CD14-positive monocyte (primary cell): ENCODE measurements around the gene GNAT2. TPM values are rescaled to one million over a fixed set of nuclear protein-coding genes. Genes with fewer than 3 reads are reported as not detected.

Source experiments
- DNase-seq, 3 donors: peaks; one replicate each; pipeline ENCODE4 v3.0.0-alpha.2; 2011 to 2022
- H2AFZ ChIP-seq: 2 replicates; pipeline ENCODE4 v1.6.0; 2012; ENCODE audit warnings: mild to moderate bottlenecking, low read depth, low read length, inconsistent platforms; ENCODE audit not compliant: insufficient read depth, poor library complexity, severe bottlenecking
- H3K27ac ChIP-seq, 2 donors: 1 replicate in 1 of 2; 2 replicates in 1 of 2; pipeline ENCODE4 v1.5.1; 2012 to 2013; ENCODE audit warnings: low read length in 2 of 2, control low read depth in 1 of 2, inconsistent platforms in 1 of 2, low read depth in 1 of 2, mild to moderate bottlenecking in 1 of 2
- H3K27me3 ChIP-seq, 2 donors: one replicate each; pipeline versions ENCODE4 v1.6.0 to v1.6.1; 2011 to 2013; ENCODE audit warnings: low read length in 2 of 2; ENCODE audit not compliant: control insufficient read depth in 2 of 2, insufficient read depth in 2 of 2
- H3K36me3 ChIP-seq, 2 donors: replicated peaks in 1 of 2; 1 replicate in 1 of 2; 2 replicates in 1 of 2; pipeline versions ENCODE4 v1.5.1 to v1.6.1; 2012 to 2013; ENCODE audit warnings: low read length in 2 of 2, control low read depth in 1 of 2, inconsistent platforms in 1 of 2, mild to moderate bottlenecking in 1 of 2; ENCODE audit not compliant: insufficient read depth in 2 of 2, control insufficient read depth in 1 of 2
- H3K4me1 ChIP-seq, 2 donors: 1 replicate in 1 of 2; 2 replicates in 1 of 2; pipeline versions ENCODE4 v1.5.1 to v1.6.1; 2012 to 2013; ENCODE audit warnings: low read length in 2 of 2, control low read depth in 1 of 2, inconsistent platforms in 1 of 2, mild to moderate bottlenecking in 1 of 2, moderate library complexity in 1 of 2; ENCODE audit not compliant: insufficient read depth in 2 of 2, control insufficient read depth in 1 of 2
- H3K4me2 ChIP-seq: replicated peaks from 2 replicates; pipeline ENCODE3; 2012; ENCODE audit warnings: low read length, moderate library complexity, mild to moderate bottlenecking; ENCODE audit not compliant: poor library complexity, severe bottlenecking; ENCODE audit errors: extremely low read depth
- H3K4me3 ChIP-seq, 3 experiments: fragments of 200-600 bp in 1 of 3; sonication (generic) in 1 of 3; replicated peaks in 1 of 3; 1 replicate in 2 of 3; 2 replicates in 1 of 3; pipeline ENCODE4 v1.5.1; 2011 to 2013; ENCODE audit warnings: low read length in 3 of 3, mild to moderate bottlenecking in 3 of 3, control low read depth in 2 of 3, low read depth in 2 of 3, inconsistent platforms in 1 of 3, moderate library complexity in 1 of 3
- H3K79me2 ChIP-seq: 2 replicates; pipeline ENCODE4 v1.6.0; 2012; ENCODE audit warnings: mild to moderate bottlenecking, control low read depth, inconsistent platforms, low read length, moderate library complexity; ENCODE audit not compliant: insufficient read depth
- H3K9ac ChIP-seq: 2 replicates; pipeline ENCODE4 v1.6.0; 2017; ENCODE audit warnings: low read length, mild to moderate bottlenecking; ENCODE audit not compliant: insufficient read depth, poor library complexity, severe bottlenecking
- H3K9me3 ChIP-seq, 2 donors: replicated peaks in 1 of 2; 1 replicate in 1 of 2; 2 replicates in 1 of 2; pipeline versions ENCODE4 v1.5.1 to v1.6.1; 2012 to 2013; ENCODE audit warnings: low read length in 2 of 2, control low read depth in 1 of 2; ENCODE audit not compliant: control insufficient read depth in 1 of 2, insufficient read depth in 1 of 2
- H4K20me1 ChIP-seq: 2 replicates; pipeline ENCODE4 v1.6.0; 2012; ENCODE audit warnings: mild to moderate bottlenecking, low read length, control low read depth, moderate library complexity; ENCODE audit not compliant: insufficient read depth
- H3K27ac Mint-ChIP-seq, 7 donors: one replicate each; pipeline ENCODE4 v1.8.0; 2020; ENCODE audit warnings: mild to moderate bottlenecking in 7 of 7, mixed read lengths in 7 of 7, moderate library complexity in 6 of 7, inconsistent platforms in 2 of 7
- H3K27me3 Mint-ChIP-seq, 3 donors: one replicate each; pipeline ENCODE4 v1.8.0; 2021 to 2022; ENCODE audit warnings: low read depth in 3 of 3, mild to moderate bottlenecking in 3 of 3, mixed read lengths in 3 of 3, moderate library complexity in 3 of 3, inconsistent platforms in 1 of 3
- H3K36me3 Mint-ChIP-seq, 2 donors: one replicate each; pipeline ENCODE4 v1.8.0; 2020; ENCODE audit warnings: mixed read lengths in 2 of 2, inconsistent platforms in 1 of 2, mild to moderate bottlenecking in 1 of 2
- H3K4me1 Mint-ChIP-seq: one replicate; pipeline ENCODE4 v1.8.0; 2020; ENCODE audit warnings: mild to moderate bottlenecking, mixed read lengths
- H3K4me3 Mint-ChIP-seq, 2 donors: one replicate each; pipeline ENCODE4 v1.8.0; 2020; ENCODE audit warnings: mild to moderate bottlenecking in 2 of 2, mixed read lengths in 2 of 2, moderate library complexity in 1 of 2
- H3K9me3 Mint-ChIP-seq, 7 donors: one replicate each; pipeline ENCODE4 v1.8.0; 2020 to 2022; ENCODE audit warnings: mixed read lengths in 7 of 7, mild to moderate bottlenecking in 6 of 7, moderate library complexity in 6 of 7, inconsistent platforms in 2 of 7
- WGBS: methylation state at CpG from one replicate; pipeline ENCODE4 v1.1.5; 2013; ENCODE audit warnings: missing lambda C conversion rate; ENCODE audit not compliant: insufficient coverage; 5-methylcytosine and 5-hydroxymethylcytosine counted together
- intact Hi-C, 2 donors: fragments of 100-400 bp; cut with micrococcal nuclease; formaldehyde crosslinking; loops; one replicate each; pipeline versions ENCODE4 v1.15.0 to v1.15.1; 2023
- polyA plus RNA-seq, 3 donors: library from polyadenylated mRNA; depleted of rRNA in 1 of 3; unstranded in 2 of 3; stranded (reverse) in 1 of 3; fragments of 300-500 nt in 2 of 3; fragments of >200 nt in 1 of 3; fragmentation: Illumina TruSeq in 2 of 3; gene quantifications; 1 replicate in 2 of 3; 2 replicates in 1 of 3; pipeline ENCODE4 v1.2.3, GENCODE V29; 2012 to 2021
- TF ChIP-seq, protein P1 (sequence below): fragments of 200-600 bp; IDR thresholded peaks from one replicate; pipeline ENCODE4 v1.8.0; 2022; ENCODE audit warnings: antibody characterized with exemption, mild to moderate bottlenecking

Gene GNAT2
- polyA plus RNA-seq, 3 donors = 0.05 TPM; not detected in 2

DNA sequence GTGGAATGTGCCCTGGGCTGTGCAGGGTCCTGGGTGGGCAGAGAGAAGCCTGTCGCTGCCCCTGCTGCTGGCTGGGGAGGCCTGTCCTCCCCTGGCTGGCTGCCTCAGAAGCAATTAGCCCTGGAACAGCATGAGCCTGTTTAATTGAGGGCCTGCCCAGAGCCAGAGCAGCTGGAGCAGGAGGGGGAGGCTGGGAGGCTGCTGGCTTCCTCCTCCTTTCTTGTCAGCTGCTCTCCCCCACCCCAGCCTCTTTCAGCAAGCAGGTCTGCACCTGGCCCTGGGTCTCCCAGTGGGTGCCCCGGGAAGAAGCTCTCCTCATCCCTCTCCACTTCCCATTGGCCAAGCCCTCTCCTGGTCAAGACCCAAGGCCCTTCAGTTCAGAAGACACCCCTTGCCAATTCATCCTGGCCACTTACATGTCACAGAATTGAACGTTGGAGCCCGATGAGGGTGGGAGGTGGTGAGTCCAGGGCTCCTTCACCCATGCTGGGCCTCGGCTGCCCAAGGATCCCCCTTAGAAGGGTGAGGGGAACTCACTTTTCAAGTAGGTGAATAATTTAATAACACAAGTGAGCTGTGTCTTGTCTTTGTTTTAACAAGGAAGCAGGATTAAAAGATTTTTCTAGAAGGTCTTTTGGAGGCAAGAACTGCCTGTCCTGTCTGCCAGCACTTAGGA, 13.4 kb upstream of the GNAT2 start:
- Mint-ChIP-seq H3K4me1 (peaks cover 21% of the 10 kb centered on the region), H3K9me3 (peaks cover 0 to 2% (median 0%) of the 10 kb centered on the region in 7 donors), H3K27ac (peak overlapping the region in 3 of 7 donors; percentile 38 to 64 (median 46)), H3K27me3 (peaks cover 0 to 6% (median 5%) of the 10 kb centered on the region in 3 donors), H3K36me3 (peaks cover 43 to 48% of the 10 kb centered on the region in 2 donors), H3K4me3 (no peak overlapping the region)
- Histone ChIP-seq H3K27me3 (no peaks in the 10 kb centered on the region), H3K4me2 (no peak overlapping the region), H3K9ac (no peak overlapping the region), H3K79me2 (no peaks in the 10 kb centered on the region), H3K36me3 (peaks cover 46 to 49% of the 10 kb centered on the region in 2 donors), H3K9me3 (no peaks in the 10 kb centered on the region), H3K27ac (no peak overlapping the region), H3K4me3 (no peak overlapping the region), H2AFZ (no peak overlapping the region), H4K20me1 (peaks cover 48% of the 10 kb centered on the region), H3K4me1 (peaks cover 16 to 20% of the 10 kb centered on the region in 2 donors)
- intact Hi-C loops = no loop called here
- TF ChIP-seq, protein P1, sequence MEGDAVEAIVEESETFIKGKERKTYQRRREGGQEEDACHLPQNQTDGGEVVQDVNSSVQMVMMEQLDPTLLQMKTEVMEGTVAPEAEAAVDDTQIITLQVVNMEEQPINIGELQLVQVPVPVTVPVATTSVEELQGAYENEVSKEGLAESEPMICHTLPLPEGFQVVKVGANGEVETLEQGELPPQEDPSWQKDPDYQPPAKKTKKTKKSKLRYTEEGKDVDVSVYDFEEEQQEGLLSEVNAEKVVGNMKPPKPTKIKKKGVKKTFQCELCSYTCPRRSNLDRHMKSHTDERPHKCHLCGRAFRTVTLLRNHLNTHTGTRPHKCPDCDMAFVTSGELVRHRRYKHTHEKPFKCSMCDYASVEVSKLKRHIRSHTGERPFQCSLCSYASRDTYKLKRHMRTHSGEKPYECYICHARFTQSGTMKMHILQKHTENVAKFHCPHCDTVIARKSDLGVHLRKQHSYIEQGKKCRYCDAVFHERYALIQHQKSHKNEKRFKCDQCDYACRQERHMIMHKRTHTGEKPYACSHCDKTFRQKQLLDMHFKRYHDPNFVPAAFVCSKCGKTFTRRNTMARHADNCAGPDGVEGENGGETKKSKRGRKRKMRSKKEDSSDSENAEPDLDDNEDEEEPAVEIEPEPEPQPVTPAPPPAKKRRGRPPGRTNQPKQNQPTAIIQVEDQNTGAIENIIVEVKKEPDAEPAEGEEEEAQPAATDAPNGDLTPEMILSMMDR = no peak
- 88% methylated on average over 3 of the region's 5 CpGs for WGBS
- peak in 1 of 3 donors; percentile 3 for DNase-seq

DNA sequence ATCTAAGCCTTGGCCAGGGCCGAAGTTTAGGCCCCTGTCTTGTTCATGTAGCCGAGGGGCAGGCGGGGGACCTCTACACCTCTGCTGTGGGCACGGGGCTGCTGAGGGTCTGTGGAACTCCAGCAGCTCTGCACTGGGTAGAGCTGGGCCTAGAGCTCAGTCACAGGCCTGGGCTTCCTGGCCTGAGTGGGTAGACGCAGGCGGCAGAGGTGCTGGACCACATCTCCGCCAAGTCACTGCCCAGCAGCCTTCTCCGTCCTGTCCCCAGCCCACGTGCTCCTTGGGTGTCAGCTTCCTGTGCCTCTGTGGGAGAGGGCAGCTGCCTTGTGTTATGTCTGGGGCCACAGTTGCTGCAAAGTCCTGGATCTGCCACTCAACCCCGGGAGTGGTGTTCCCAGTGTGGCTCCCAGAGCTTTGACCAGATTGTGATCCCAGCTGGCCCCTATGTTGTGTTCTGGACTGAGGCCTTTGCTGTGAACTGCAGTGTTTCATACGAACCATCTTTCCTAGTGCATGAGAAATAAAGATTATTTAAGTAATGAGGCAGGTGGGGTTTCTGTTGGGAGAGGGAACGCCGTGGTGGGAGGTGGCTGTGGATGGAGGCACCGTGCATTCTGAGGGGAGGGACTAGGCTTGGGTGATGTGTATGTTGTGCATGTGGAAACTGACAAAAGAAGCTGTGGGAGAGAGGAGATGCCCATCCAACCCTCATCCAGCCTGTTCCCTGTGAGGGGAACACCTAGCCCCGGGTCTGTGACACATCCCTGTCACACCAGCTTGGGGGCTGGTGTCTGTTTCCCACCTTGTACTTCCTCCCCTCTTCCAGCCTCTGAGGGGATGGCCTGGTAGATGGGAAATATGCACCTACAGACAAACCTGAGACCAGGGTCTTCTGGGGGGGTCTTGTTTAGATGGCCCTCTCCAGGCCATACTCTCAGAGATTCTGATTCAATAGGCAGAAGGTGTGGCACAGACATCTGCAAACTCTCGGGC, 12.4 kb upstream of the GNAT2 start:
- H3K79me2 ChIP-seq = no peaks in the 10 kb centered on the region
- no peak overlapping the region for H3K27ac ChIP-seq
- Mint-ChIP-seq H3K4me1 (peaks cover 21% of the 10 kb centered on the region), H3K9me3 (peaks cover 0 to 2% (median 0%) of the 10 kb centered on the region in 7 donors), H3K27ac (peak overlapping the region in 2 of 7 donors; percentile 50 to 58), H3K27me3 (peaks cover 0 to 6% (median 5%) of the 10 kb centered on the region in 3 donors), H3K4me3 (no peak overlapping the region), H3K36me3 (peaks cover 53 to 58% of the 10 kb centered on the region in 2 donors)
- peaks cover 58% of the 10 kb centered on the region for H4K20me1 ChIP-seq
- no peak overlapping the region for H3K4me2 ChIP-seq
- H3K36me3 ChIP-seq = peaks cover 56 to 59% of the 10 kb centered on the region in 2 donors
- H2AFZ ChIP-seq = no peak overlapping the region
- no peaks in the 10 kb centered on the region for H3K27me3 ChIP-seq
- no peak overlapping the region for H3K9ac ChIP-seq
- no peak overlapping the region for H3K4me3 ChIP-seq
- peak in 1 of 3 donors; percentile 2 for DNase-seq
- TF ChIP-seq, protein P1 = no peak
- H3K9me3 ChIP-seq = no peaks in the 10 kb centered on the region
- peaks cover 16 to 20% of the 10 kb centered on the region in 2 donors for H3K4me1 ChIP-seq
- WGBS = 95% methylated on average over 13 of the region's 16 CpGs
- intact Hi-C loops = no loop called here
